Activated T-helper 1 cell treated with anti-CD3 and anti-CD28 coated beads, Interleukin-2, amount 50 U/mL, for 16 hours (primary cell): ENCODE data around the gene PXK.

ENCODE experiments used
- DNase-seq, 2 donors: peaks; one replicate each; pipeline ENCODE4 v3.0.0-alpha.2; 2020; ENCODE audit warnings: low read depth in 1 of 2, low spot score in 1 of 2

The PXK gene

DNA sequence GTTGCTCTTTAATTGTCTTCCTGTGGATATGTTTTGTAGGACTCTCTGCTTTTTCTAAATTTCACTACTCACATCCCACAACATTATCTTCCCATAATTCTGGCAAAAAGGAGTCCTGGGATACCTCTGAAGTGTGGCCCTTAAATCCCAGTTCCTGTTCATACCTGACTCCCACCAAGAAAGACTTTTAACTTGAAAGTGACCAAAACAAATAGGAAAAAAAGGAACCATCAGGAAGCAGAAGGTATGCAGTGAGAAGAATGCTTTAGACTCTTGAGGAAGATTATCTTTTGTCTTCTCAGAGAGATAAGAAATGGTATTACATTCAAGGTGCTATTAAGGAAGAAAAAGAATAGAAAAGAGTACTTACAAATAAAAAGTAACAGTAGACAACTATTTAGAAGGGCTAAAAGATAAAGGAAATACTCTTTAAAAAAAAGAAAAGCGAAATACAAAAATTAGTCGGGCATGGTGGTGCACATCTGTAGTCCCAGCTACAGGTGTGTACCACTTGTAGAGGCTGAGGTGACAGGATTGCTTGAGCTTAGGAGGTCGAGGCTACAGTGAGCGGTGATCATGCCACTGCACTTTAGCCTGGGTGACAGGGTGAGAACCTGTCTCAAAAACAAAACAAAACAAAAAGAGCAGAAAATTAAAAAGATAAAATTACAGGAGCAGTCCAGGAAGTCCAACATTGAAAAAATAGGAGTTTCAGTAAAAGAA, 46.8 kb downstream of the PXK start:
- no peak for DNase-seq

DNA sequence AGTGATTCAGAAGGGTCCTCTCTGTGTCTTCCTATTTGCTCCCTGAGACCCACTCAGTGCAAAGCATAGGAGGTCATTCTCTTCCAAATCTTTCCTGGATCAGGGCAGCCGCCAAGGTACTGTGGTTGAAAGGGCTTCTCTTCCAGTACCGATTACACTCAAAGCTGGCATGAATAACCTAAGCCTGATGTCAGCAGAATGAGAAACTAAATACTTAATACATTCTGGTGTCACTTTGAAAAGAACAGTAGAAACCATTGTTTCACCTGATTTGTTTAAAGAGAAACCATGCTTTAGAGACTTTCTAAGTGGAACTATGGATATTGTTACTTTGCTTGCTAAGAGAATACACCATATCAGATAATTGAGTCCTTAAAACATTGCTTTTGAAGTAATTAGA, 50.8 kb downstream of the PXK start:
- no peak for DNase-seq

DNA sequence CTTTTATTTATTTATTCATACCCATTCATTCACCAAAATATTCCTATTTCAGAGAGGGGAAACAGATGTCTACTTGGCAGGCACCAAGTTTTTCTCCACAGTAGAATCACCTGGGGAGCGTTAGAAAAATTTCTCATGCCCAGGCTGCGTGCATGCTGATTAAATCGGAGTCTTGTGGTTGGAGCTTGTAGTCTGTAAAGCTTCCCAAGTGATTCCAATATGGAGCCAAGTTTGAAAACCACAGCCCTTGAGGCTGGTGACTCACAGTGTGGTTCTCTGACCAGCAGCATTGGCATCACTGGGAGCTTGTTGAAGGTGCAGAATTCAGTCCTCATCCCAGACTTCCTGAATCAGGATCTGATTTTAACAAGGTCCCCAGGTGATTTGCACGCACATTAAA, 51.2 kb downstream of the PXK start:
- DNase-seq, result no peak

DNA sequence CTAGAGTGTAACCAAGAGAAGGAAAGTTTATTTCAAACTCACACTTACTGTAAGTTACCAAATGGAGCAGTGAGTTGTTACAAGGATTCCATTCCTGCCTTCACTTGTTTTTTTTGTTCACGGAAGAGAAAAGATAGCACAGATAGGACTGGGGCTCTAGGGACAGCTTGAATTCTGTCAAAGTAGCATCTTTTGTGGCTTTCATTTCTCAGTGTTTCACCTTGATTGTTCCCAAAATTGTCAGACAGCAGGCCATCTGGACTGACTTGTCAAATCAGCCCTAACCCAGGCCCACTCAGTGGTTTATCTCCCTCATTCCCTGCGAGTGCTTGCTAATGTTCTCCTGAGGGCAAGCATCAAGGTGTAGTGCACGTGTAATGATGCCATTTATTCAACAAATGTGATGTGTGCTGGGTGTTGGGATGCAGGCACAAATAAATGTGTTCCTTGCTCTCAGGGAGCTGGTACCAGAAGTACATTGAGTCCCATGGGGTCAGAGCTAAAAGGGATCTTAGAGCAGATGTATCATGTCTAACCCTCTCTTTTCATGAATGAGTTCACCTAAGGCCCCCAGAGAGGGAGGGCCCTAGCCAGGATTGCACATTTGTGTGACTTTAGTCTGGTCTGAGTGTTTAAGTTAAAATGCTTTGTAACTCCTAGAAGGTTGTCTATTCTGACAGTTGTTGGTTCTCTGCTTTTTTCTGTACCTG, 51.8 kb downstream of the PXK start:
- DNase-seq, result no peak

DNA sequence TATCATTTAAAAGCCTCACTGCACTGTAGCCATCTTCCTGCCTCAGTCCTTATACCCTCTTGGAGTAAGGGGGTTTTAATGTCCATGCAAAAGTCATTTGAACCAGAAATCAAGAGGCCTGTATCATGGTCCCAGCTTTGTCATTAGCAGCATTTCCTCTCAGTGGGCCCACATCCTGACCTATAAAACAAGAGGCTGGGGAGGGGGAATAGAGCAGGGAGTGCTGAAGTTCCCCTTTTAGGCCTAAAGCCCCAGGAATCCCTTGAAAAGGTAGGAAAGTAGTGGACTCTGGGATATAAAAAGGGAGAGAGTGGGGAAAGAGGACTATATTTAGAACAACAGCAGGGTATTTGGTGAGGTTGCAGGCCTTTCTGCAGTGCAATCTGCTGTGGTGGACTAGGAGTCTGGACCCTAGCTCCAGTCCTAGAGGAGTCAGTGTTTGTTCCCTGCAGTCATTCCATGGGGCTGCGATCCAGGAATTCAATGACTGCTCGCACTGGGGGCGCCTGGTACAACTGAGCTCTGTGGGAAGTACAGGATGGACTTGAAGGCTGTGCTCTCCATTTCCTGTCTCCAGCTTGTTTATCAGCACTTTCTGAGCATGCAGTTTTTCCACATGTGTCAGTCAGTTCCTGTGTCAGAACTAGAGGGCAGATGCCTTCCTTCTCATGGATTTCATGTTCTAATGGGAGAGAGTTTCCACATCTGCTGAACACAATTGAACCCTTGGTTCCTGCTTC, 54.1 kb downstream of the PXK start:
- DNase-seq, result no peak

DNA sequence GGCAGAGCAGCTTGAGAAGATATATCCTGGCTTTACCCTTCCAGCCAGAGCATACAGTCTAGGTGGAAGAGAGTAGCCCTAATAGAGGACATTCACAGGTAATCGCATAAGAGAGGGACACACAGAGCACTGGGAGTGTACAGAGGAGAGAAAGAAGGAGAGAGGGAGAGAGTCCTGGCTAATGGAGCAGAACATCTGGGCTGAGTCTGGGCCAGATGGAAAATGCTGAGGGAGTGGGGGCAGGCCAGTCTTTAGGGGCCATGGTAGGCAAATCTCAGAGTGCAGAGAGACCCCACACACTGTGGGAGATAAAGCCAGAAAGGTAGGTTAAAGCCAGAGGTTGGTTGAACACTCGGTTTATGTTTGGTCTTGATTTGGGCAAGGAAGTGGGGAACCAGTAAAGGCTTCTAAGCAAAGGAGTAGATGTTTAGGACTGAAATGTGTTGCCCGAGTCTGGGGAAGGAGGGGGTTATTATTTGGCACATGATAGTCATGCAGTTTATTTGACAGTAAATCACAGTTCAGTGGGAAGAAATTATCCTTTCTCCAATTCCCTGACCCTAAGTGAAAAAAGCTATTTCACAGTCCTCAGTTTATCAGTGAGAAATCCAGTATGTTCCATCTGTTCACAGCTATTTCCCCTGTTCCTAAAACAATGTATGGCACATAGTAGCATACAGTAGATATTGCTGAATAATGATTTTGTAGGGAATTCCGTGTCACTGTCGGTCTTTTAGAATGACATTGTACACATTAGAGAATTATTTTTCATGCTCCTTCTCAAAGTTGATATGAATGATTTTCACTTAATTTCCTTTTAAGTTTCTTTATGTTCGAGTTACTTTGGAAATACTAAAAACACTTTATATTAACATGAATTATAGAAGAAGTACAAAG, 55.2 kb downstream of the PXK start:
- no peak for DNase-seq

DNA sequence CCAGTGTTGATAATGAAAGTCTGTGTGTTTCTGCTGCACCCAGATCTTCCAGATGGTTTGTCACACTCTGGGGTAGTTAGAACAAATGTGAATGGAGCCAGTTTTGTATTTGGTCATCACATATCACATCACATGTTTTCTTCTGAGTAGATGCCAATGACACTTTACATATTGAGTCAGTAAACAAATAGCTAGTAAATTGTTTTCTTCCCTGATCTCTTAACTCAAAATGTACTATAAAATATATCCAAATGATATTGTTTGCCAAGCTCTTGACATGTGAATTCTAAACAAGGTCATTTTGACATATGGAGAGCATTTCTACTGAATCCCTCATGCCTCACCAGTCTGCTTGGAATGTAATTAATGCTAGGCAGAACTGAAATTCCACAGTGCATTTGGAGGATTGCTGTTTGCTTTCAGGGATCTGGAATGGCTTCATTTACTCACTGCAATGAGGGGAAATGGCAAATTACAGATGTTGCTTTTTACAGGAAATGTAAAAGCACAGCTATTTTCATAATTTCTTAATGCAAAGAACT, 55.9 kb downstream of the PXK start:
- DNase-seq, result no peak

DNA sequence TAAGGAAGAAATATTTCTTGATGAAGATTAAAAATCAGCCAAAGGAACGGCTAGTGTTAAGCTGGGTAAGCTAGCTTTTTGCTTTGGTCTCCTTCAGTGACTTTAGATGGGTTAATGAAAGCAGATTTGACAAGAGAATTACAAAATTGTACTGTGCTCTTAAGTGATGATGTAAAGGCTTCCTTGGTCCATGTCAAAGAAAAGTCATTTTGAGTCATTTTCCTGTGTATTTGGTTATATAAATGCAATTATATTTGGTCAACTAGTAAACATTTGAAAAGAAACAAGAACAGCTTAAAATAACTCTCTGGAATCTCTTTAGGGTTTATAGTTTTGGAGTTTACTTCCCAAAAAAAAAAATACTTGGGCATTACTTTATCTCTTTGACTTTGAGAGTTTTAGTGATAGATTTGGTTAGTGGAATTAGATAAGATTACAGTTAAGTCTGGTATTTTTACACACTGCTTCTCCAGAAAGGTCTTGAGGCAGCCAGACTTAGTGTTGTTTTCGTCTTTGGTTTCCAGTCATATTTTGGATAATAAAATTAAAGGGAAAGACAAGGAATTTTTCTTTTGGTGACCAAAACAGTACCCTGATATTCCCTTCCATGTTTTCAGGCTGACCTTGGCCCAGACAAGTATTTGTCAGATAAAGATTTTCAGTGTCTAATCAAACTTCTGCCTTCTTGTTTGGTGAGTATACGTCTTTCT, 58.6 kb downstream of the PXK start:
- no peak for DNase-seq

DNA sequence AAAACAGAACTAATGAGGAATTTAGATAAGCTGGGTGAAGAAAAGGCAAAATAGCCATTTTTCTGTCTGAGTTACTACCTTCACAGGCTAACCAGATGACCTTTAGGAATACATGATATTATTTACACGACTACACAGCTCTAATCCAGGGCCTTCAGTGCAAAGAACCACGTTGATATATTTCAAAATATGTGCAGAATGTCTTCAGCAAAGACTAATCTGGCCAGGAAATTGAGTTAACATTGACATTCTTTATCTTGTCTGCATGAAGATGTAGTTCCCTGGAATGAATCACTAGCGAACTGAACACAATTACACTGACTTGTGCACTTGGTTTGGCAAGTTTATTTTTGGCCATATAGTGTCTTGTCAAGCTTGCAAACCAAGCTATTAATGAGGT, 59.5 kb downstream of the PXK start:
- no peak for DNase-seq

DNA sequence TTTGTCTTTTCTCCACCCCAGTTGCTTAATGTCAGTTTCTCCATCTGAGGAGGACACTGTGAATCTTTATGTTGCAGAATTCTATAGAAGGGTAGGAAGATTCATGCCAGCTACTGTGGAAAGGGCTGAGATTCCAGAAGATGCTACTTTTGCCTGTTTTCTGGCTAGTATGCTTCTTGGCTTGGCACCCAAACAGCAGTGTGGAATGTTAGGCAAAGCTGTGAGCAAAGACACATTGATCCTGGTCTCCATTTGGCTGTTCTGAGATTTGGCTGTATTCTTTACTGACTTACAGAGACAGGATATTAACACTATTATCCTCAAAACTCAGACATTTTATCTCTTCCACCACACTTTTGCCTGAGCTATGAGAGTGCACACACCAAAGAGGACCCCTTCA, 61.6 kb downstream of the PXK start:
- no peak for DNase-seq

DNA sequence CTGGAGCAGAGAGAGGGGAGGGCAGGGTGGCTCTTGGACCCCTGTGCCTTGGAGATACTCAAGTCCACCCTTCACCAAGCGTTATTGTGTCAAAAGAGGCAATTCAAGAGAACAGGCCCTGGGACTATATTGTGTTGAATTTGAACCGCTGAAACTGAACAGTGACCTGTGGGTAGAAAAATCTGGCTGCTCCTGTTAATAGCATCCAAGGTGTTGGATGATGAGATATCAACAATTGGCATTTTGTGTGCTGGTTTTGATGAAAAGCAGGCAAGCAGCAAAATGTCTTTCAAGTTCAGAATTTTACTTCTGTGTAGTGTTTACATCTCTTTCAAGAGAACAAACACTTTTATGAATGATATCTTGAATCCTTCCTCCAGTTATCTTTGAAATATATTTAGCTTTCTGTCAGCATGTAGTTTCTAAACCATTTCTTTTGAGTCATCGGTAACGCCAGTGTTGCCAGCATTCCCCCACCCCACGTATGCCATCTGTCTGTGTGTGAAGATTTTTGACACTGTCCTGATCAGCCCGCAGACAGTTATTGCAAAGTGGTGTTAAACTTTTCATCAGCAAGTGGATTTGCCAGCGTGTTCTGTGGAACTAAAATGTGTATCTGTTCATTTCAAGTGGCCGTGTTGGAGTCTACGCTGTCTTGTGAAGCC, 66.1 kb downstream of the PXK start:
- DNase-seq, result no peak

DNA sequence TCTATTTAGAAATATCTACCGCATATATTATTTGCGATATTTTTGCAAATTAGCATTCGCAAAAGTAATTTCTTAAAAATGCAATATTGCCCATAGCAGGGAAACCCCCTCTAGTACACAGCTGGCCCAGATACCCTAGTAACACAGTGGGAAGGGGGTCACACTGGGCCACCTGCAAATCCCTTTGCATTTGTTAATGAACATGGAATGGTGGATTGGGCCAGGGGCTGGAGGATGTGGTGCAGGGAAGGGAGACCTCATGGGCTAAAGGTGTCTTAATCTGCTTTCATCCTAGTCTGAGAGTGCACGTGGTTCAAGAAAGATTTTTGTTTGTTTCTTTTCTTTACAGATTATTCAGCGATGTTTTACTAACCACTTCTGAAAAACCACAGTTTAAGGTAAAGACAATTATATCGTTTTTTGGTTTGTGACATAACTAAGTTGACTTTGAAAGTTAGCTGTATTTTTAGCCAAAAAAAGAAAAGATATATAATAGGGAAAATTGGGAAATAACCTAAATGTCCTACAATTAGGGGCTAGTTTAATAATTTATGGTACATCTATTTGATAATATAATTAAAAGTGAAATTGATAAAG, 70.9 kb downstream of the PXK start:
- no peak for DNase-seq

DNA sequence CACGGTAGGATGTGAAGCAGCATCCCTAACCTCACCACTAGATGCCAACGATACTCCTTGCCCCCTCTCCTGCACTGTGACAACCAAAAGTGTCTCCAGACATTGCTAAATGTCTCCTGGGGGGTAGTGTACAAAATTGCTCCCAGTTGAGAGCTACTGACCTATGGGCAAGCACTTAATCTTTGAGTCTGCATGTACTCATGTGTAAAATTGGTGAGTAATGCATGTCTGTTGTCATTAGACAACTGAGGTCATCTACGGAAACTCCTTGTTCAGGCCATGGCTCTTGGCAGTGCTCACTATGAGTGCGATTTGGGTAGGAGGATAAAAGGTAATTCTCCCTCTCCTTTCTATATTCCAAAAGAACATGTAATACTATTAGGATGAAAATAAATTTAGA, 71.7 kb downstream of the PXK start:
- no peak for DNase-seq

DNA sequence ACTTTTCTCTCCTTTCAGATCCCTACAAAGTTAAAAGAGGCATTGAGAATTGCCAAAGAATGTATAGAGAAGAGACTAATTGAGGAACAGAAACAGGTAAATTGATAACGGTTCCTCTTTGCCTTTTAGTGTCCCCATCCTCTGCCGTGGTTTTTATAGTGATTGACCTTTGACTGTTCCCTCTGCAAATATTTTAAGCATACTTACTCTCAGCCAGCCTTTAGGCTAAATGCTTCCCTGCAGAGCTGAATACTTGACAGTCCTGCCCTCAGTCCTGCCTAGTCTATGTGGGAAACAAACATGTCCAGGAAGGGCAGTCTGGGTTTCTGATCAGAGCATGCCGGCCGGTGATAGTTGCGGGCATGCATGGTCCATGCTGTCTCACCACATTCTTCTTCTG, 76.2 kb downstream of the PXK start:
- DNase-seq, result no peak

DNA sequence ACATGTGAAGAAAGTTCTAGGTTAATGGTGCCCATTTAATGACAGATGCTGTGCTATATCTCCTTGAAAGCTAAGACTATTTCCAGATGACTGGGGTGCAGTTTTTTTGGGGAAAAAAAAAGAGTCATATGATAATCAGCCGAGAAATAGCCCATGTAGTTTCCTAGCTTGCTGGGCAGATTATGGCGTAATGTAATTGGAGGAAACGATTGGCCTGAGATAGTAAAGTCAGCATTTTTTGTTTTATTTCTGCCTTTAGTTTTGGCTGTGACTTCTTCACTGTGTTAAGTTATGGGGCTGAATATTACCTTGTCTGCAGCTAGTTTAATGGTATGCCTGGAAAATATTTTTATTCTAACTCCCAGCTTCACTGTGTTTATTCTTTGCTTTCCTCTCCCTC, 77.0 kb downstream of the PXK start:
- DNase-seq, result no peak

DNA sequence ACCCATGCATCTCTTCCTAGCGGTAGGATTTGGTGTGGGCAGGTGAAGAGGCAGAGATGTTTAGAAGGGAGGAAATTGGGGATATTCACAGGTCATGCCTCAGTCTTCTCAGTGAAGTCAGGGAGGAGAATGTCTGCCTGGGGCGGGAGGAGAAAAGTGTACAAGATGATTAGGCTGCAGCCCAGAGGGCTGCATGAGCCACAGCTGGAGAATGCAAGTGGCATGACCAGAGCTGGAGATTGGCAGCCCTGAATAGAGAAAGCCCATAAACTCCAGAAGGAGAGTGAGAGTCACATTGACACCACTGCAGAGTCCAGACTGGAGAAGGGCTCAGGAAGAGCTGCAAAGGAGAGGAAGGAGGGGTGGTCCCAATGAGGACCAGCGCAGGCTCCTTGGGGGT, 78.3 kb downstream of the PXK start:
- no peak for DNase-seq

DNA sequence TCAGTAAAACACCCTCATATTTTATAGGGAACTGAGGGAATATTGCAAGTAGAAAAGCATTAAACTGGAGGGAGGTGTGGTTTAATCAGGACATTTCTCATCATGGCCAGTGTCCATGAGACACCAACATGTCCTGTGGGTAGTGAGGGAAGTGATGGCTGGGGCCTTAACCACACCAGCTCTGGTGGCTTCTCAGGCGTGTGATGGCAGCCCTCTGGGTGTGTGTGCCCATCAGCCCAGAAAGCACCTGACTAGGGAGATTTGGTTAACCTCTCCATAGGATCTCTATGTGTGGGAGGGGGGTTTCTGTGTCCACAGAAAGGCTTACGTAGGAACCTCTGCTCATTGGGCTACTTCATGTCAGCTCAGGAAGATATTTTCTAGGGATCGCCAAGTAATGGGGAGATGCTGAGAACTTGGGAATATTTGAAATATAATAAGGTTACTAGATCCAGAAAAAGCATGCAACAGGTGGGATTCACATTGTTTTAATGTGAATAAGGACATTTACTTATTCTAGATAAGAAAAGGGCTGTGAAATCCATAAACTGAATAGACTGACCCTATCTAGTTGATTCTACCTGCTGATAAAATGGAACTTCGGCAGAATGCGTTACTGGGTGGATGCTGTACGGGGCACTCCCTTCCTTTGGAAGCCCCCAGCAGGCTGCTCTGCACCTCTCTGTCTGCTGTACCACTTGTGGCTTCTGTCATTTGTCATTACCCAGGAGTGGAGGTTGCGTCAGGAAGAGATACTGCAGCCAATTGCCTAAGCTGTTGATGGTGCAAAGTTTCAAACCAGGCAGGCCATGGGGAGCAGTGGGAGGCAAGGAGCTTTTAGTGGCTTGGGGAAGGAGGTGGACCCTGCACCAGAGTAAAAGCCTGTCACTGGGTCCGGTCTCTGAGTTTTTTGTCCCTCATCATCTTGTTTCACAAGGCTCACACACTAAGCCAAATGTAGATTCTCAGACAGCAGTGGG, 79.4 kb downstream of the PXK start:
- no peak for DNase-seq

DNA sequence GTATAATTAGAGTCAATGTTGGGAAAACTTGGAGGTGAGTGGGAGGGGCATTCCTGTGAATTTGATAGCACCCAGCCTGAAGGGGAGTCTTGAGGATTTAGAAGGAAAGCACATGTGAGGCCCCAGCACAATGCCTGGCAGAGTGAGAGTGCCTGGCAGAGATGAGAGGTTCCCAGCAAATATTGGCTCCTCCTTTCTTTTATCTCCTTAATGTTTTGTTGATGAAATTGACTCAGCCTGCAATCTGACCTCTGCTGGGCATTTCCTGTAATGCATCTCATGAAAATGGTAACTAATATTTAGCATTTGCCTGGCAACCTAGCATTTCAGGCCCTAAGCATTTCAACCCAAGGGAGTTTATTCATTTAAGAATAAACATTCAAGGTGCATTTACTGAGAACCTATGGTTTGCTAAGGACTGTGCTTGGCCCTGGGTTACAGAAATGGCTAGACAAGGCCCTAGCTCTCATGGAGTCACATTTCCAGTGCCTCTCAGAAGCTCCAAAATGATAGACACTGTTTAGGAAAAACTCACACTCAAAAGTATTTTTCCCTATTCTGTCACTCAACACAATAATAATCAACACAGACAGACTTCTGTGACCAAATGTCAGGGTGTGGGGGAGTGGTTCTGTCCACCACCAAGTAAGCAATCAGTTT, 82.0 kb downstream of the PXK start:
- no peak for DNase-seq
